AML-193 (cell line): ENCODE measurements around the gene GPR156.
"Not testable (repeated sequence)": the region's sequence is repeated elsewhere in the genome, so short reads cannot be mapped to it uniquely, and the experiment has no call there.

Experiments used
- DNase-seq, 2 experiments: peaks; one replicate each; lab custom pipeline; 2025; lab: John Stamatoyannopoulos, UW

Gene GPR156

GRCh38 chr3:120160050-120160449, 125.0 kb downstream of the GPR156 start:
- peak; percentile 16 to 26 for DNase-seq

- no peak for DNase-seq
Measured at GRCh38 chr3:120157681-120158080, 127.3 kb downstream of the GPR156 start.

- no peak for DNase-seq
Measured at GRCh38 chr3:120157113-120157512, 127.9 kb downstream of the GPR156 start.

- no peak for DNase-seq
Measured at GRCh38 chr3:120156699-120157098, 128.3 kb downstream of the GPR156 start.

- not testable (repeated sequence) for DNase-seq
Measured at GRCh38 chr3:120155694-120156093, 129.3 kb downstream of the GPR156 start.

- DNase-seq = no peak
Measured at GRCh38 chr3:120155108-120155507, 129.9 kb downstream of the GPR156 start.

GRCh38 chr3:120153294-120153693, 131.7 kb downstream of the GPR156 start:
- no peak for DNase-seq

GRCh38 chr3:120151791-120152190, 133.2 kb downstream of the GPR156 start:
- DNase-seq = no peak

- DNase-seq = no peak
Measured at GRCh38 chr3:120148187-120148949, 136.7 kb downstream of the GPR156 start.

- DNase-seq = peak in 1 of 2 experiments; percentile 8
Measured at GRCh38 chr3:120147072-120147871, 137.8 kb downstream of the GPR156 start.

- DNase-seq = no peak
Measured at GRCh38 chr3:120145542-120146285, 139.3 kb downstream of the GPR156 start.

- no peak for DNase-seq
Measured at GRCh38 chr3:120144267-120144666, 140.8 kb downstream of the GPR156 start.

GRCh38 chr3:120143676-120144075, 141.3 kb downstream of the GPR156 start:
- DNase-seq = no peak

GRCh38 chr3:120142236-120142635, 142.8 kb downstream of the GPR156 start:
- no peak for DNase-seq

- no peak for DNase-seq
Measured at GRCh38 chr3:120140098-120140742, 144.8 kb downstream of the GPR156 start.

GRCh38 chr3:120139140-120139539, 145.9 kb downstream of the GPR156 start:
- no peak for DNase-seq

GRCh38 chr3:120137548-120137947, 147.5 kb downstream of the GPR156 start:
- no peak for DNase-seq

GRCh38 chr3:120130656-120131055, 154.4 kb downstream of the GPR156 start:
- DNase-seq = no peak

- no peak for DNase-seq
Measured at GRCh38 chr3:120129718-120130513, 155.1 kb downstream of the GPR156 start.

GRCh38 chr3:120129051-120129450, 156.0 kb downstream of the GPR156 start:
- DNase-seq = no peak

- DNase-seq = no peak
Measured at GRCh38 chr3:120125992-120126391, 159.0 kb downstream of the GPR156 start.
